Myocyte (in vitro differentiated cells): ENCODE results near the gene MBOAT1. TPM values are rescaled to one million over a fixed set of nuclear protein-coding genes. Genes with fewer than 3 reads are reported as not detected.
"Not testable (repeated sequence)": the region's sequence is repeated elsewhere in the genome, so short reads cannot be mapped to it uniquely, and the experiment has no call there.

Experiments
- DNase-seq: peaks from one replicate; pipeline ENCODE4 v3.0.0-alpha.2; 2012; ENCODE audit warnings: low read depth
- total RNA-seq: library from RNA; depleted of rRNA; stranded (reverse); fragments of >200 nt; gene quantifications from 2 replicates; pipeline ENCODE4 v1.2.3, GENCODE V29; 2014

Gene MBOAT1
- total RNA-seq, 1 donor from 2014 or later, result 0.16 TPM

DNA sequence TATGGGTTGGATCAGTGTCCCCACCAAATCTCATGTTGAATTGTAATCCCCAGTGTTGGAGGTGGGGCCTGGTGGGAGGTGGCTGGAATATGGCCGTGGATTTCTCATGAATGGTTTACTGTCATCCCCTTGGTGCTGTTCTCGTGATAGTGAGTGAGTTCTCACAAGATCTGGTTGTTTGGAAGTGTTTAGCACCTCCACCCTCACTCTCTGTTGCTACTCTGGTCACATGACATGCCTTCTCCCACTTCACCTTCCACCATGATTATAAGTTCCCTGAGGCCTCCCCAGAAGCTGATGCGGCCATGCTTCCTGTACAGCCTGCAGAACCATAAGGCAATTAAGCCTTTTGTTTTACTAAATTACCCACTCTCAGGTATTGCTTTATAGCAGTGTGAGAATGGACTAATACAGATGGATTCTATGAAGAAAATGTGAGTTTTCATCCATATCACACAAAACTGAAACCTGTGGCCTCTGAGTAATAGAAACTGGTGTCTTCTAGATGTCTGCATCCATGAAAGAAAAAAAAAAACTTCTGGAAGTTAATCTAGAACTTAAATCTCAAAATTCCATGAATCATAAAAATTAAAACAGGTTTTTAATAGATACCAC lies 39.3 kb downstream of the MBOAT1 start:
- DNase-seq, result no peak

DNA sequence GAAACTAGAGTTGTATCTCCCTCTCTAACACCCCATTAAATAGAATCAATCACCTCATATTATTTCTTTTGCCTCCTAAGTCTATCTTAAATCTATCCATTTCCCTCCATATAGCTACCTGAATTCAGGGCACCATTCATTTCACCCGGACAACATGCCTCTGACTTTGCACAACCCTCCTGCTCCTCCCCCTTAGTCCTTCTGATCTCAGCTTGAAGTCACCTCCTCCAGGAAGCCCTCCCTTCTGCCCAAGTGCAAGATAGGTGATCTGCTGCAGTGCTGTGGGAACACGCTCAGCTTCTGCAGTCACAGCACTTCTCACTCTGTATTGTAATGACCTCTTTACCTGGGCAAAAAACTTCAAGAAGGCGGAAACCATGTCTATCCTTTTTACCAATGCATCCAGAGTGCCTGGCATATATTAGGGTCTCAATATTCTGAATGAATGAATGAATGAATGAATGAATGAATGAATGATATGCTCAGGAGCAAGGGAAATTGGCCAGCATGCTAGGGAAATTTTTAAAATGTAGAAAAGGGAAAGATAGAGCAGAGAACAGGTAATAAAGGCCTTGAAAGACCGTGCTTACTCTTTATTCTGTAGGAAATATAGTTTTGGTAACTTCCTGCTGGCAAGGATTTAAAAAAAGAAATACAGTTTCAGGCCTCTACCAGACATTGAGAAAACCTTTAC lies 41.7 kb downstream of the MBOAT1 start:
- no peak for DNase-seq

DNA sequence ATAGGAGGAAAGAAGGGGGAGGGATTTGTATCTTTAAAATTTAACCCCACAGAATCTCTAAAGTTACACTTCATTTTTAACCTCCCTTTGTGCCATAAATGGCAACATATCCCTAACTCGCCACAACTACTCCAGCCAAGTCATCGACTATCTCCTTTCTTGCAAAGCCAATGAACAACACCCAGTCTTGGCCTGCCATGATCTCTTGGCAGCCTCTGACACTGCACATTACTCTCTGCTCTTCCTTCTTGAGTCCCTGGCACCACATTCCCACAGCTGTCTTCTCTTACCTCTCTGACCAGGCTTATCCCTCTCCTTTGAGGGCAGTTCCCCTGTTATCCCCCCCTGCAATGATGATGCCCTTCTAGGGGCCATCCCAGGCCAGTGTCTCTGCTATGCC lies 42.5 kb downstream of the MBOAT1 start:
- DNase-seq, result no peak

DNA sequence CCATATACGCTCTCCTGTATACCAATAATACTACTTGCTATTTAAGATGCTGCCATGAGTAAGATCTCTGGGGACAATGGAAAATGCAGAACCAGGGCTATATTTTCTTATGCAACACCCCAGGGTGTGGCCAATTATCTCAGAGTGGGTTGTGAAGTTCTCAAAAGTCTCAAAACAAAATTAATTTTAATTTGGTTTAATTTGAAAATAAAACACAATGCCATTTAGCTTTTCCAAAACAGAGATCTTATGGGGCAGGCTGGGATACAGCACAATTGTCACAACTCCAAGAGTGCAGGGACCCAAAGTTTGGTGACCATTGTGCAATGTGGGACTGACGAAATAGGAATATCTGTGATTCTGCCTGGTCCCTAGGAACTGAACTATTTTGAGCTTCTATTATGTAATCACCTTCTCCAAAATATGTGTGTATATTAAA lies 43.1 kb downstream of the MBOAT1 start:
- DNase-seq, result no peak

DNA sequence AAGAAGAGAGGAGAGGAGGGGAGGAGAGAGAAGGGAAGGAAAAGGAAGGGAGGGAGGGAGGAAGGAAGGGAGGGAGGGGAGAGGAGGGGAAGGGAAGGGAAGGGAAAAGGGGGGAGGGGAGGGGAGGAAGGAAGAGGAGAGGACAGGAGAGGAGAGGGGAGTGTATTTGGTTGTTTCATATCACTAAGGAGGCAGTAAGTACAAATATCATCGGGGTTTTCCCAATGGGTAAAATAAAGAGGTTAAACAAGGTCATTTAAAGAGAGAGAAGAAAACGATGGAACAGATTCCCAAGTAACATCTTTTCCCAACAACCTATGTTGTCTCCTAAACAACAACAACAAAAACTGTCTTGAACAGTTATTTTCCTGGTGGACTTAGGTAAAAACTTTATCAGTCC lies 43.6 kb downstream of the MBOAT1 start:
- no peak for DNase-seq

DNA sequence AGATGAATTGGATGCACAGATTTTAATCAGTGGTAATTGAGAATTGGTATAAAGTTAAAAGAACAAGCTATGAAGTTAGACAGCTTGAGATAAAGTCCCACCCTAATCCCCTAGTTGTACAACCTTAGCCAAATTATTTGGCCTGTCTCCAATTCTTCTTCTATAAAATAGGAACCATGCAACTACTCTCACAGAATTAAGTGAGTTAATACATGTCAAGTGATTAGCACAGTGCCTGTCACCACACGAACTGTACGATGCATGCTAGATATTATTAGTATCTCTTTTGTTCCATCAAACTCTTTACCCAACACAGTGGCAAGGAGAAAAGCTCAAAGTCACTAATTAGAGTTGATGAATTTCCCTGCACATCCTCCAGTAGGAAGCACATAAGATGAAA lies 44.7 kb downstream of the MBOAT1 start:
- no peak for DNase-seq

DNA sequence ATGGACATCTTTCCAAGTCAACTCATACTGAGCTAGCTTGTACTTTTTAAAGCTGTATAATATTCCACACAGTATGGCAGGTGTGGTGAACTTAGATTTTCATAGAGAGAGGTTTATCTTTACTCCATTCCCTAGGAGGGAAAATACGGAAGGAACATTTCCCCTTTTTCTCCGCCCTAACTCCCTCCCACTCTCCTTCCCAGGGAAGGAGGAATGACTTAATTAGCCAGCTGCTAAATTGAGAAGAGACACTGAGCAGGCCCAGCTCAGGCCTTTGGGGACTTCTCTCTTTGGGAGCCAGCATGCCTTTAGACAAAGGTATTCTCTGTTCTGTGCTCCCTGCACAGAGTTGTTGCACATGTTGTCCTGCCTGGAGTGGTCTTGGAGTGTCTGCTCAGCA lies 46.1 kb downstream of the MBOAT1 start:
- DNase-seq, result no peak

DNA sequence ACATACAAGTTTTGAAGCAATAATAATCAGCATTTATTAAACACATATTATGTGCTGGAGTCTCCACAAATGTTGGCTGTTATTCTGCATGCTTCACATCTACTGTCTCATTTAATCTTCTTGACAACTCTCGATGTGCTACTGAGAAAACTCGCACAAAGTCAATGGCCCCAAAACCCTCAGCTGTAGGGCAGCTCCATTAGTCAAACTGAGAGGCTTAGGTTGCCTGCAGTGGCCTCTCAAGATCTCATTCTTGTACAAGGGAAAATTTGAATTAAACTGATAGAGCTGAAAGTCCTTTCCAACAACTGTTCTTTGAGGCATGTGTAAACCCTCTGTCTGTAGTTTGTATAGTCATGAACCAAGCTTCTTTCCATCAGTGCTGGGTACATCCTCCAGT lies 49.8 kb downstream of the MBOAT1 start:
- DNase-seq, result no peak

DNA sequence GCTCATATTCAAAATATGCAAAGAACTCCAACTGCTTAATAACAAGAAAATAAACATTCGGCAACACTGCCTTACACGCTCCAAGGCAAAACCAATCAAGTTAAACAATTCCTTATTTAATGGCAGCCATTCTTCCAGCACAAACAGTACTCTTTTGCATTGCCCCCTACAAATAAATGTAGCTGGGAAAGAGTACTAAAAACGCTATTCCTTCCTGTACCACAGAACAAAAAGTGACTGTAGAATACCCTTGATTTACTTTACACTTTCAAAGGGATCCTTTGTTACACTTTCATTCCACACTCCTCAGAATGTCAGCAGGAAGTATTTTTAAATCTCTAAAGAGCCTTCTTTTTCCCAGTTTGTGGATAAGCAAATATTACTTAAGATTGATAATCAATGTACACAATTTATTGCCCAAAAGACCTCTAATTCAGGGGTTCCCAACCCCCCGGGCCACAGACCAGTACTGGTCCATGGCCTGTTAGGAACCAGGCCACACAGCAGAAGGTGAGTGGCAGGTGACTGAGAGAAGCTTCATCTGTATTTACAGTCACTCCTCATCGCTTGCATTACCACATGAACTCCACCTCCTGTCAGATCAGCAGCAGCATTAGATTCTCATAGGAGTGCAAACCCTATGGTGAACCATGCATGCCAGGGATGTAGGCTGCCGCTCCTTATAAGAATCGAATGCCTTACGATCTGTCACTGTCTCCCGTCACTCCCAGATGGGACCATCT lies 51.6 kb downstream of the MBOAT1 start:
- DNase-seq, result no peak

DNA sequence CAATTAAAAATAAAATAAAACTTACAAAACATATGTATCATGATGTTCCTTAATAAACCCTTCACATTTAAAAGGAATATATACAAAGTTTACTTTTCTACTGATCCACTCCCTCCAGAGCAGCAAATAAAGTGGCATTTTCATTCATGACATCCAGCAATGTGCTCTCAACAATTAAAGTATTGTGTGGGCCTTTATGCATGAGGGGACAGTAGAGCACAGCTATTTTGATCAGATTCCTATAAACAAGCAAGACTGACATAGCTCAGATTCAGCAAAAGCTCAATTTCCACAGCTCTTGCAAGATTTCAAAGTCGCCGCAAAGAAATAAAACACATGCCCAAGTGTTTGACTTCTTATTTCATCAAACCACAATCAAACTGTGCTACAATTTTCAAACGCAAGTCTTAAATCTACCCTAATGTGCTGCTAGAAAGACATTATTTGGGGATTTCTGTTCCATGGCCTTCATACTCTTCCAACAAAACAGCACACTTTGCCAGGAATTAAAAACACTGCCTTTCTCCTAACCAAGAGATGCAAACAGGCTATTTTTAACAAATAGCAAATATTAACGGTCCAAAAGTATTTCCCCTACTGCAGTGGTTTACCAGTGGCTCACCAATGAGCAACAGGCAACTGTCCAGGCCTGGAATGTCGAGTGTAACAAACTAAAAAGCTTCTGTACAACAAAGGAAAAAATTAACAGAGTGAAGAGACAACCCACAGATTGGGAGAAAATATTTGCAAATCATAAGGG lies 52.3 kb downstream of the MBOAT1 start:
- DNase-seq, result peak; percentile 18

DNA sequence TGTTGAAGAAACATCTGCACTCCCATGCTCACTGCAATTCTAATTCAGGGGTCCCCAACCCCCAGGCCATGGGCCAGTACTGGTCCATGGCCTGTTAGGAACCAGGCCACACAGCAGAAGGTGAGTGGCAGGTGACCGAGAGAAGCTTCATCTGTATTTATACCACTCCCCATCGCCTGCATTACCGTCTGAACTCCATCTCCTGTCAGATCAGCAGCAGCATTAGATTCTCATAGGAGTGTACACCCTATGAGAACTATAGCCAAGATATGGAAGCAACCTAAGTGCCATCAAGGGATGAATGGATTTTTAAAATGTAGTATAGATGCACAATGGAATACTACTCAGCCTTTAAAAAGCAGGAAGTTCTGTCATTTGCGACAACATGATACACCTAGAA lies 53.2 kb downstream of the MBOAT1 start:
- DNase-seq, result no peak

DNA sequence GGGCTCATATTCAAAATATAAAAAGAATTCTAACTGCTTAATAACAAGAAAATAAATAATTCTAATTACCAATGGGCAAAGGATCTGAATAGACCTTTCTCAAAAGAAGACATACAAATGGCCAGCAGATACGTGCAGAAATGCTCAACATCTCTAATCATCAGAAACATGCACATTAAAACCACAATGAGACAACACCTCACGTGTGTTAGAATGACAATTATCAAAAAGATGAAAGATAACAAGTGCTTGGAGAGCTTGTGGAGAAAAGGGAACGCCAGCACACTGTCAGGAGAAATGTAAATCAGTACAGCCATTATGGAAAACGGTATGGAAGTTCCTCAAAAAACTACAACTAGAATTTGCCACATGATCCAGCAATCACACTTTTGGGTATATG lies 53.6 kb downstream of the MBOAT1 start:
- no peak for DNase-seq

DNA sequence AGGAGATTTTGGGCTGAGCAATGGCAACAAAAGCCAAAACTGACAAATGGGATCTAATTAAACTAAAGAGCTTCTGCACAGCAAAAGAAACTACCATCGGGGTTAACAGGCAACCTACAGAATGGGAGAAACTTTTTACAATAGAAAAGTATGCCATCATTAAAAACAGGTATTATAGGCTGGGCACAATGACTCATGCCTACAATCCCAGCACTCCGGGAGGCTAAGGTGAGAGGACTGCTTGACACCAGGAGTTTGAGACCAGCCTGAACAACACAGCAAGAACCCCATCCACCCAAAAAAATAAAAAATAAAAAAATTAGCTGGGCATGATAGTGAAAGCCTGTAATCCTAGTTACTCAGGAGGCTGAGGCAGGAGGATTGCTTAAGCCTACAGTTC lies 55.4 kb downstream of the MBOAT1 start:
- DNase-seq, result no peak

DNA sequence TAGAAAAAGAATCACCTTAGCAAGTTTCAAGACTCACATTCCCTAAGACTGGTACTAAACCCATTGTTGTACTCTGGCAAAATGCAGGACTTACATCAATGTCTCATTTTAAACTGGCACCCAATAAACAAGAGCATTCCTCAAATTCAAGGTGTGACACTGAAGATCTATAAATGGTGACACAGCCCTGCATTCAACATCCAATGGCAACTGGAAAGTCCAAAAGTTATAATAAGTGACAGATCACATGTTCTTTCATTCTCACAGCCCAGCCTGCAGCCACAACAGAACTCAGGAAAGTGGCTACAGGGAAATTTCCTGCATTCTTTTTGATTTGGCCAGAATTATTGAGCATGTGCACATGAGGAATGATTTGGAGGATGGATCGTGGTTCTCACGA lies 57.5 kb downstream of the MBOAT1 start:
- no peak for DNase-seq

DNA sequence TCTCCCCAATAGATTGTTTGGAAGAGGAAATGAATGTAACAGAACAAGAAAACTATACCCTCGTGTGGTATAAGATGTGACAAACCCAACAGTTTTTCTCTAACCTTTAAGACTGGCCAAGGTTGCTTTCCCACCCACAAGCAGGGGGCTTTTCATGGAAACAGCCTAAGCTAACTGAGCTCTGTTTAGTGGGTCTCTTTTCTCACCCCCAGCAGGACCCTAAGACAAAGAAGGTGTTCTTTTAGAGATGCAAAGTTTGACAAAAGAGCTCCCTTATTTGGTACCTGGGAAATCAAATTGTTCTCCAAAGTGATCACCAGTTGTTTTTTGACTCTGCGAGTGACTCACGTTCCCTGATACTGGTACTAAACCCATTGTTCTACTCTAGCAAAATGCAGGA lies 59.1 kb downstream of the MBOAT1 start:
- DNase-seq, result no peak

DNA sequence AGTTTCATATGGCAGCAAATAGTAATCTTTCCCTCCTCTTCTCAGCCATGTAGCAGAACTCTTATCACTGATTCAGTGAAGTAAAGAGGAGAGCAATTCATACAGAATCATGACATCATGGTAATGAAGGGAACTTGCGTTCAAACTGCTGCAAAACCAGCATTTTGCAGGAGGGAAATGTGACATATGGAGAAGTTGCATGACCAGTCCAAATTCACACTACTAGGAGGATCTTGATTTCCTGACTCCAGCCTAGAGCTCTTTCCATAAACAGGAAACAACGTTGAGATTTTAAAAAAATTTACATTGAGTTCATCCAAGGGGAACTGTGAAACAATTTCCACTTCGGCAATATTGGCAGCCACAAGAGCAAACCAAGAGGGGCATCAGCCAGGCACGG lies 63.8 kb downstream of the MBOAT1 start:
- no peak for DNase-seq

DNA sequence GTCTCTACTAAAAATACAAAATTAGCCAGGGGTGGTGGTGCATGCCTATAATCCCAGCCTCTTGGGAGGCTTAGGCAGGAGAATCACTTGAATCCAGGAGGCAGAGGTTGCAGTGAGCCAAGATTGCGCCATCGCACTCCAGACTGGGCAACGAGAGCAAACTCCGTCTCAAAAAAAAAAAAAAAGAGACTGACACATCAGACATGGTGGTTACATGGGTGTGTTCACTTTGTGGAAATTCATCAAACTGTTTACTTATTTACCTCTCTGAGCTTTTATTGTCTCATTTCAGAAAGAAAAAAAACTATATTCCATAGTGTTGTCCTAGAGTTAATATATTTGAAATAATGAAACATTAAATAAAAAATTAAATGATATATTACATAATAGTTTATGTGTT lies 64.8 kb downstream of the MBOAT1 start:
- no peak for DNase-seq

DNA sequence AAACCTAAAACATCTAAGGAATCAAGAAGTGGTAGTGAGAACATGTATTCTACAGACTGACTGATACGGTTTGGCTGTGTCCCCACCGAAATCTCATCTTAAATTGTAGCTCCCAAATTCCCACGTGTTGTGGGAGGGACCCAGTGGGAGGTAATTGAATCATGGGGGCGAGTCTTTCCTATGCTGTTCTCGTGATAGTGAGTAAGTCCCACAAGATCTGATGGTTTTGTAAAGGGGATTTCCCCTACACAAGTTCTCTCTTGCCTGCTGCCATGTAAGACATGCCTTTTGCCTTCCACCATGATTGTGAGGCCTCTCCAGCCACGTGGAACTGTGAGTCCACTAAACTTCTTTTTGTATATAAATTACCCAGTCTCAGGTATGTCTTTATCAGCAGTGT lies 65.4 kb downstream of the MBOAT1 start:
- not testable (repeated sequence) for DNase-seq

DNA sequence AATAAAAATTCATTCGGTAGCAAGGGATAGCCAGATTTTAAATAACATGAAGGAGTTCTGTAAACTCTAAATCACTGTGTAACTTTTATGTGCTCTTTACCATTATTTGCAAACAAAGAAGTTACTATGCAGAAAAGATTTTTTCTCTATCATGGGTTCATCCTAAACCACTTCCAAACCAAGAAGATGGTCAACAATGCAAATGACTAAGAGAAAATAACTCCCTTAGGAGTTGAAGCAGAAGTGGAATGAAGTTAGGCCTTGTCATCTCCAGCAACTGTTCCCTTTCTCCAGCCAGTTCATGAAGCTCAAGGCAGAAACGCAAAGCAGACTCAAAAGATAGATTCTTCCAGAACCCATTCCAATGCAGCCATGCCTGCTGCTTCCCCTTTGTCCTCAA lies 66.0 kb downstream of the MBOAT1 start:
- no peak for DNase-seq

DNA sequence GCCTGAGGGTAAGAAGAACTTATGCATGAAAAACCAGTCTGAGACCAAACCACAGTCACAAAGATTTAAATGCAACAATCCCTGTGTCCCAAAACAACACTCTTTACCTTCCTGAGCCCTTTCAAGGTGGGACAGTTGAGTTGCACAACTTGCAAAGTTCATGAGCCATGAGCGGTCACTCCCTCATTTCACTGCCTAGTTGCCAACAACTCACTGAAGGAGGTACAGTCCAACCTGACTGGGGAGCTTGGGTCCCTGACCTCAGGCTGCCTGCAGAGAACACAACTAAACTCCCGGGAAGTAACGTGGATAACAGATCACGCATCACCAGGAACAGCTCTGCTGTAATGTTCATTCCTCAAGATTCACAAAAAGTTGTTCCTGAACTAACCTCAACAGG lies 69.4 kb downstream of the MBOAT1 start:
- DNase-seq, result no peak

DNA sequence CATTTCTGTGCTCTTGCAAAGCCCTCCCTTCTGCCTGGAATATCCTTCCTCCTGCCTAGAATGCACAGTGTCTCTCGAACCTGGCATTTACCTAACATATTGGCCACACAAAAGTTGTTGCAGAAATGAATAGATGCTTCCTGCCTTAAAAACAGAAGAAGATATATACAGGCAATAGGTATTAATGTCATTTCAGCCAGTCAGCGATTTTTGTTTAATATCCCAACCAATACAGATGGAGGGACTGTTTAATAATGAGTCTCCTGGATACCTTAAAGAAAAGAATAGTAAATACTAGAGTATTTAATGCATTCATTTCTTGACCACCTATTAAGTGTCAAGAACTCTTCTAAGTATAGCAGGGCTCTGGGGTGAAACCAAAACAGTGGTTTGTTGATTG lies 70.3 kb downstream of the MBOAT1 start:
- no peak for DNase-seq
